Vagina (tissue), 2 donors: ENCODE results near the gene RC3H2.

Source experiments
- CTCF ChIP-seq, 3 experiments: fragments of 450-650 bp in 2 of 3; fragments of 200-600 bp in 1 of 3; sonication (generic) in 1 of 3; IDR thresholded peaks; one replicate each; pipeline ENCODE4 v1.5.1; 2017 to 2019; ENCODE audit warnings: antibody characterized with exemption in 3 of 3, mild to moderate bottlenecking in 2 of 3, moderate library complexity in 2 of 3
- POLR2A ChIP-seq, 2 donors: fragments of 450-650 bp; IDR thresholded peaks; one replicate each; pipeline ENCODE4 v1.6.1; 2017; ENCODE audit warnings: antibody characterized with exemption in 2 of 2, mild to moderate bottlenecking in 2 of 2, moderate library complexity in 2 of 2

DNA sequence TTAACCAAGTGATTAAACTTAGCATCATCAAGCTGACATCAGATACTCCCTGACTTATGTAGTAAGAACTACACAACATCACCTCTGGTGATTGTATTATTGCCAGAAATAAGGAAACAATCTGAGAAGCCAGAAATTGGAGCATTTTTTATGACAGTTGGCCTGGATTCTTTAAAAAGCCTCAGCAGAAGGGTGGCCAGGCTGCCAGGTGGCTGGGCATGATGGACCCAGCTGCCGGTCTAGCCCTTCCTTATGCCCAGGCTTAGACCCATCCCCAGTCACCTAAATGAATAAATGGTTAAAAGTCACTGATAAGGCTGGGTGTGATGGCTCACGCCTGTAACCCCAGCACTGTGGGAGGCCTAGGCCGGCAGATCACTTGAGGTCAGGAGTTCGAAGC is 92.4 kb downstream of the RC3H2 start:
- TF ChIP-seq CTCF (IDR thresholded peaks at IDR 0.05) = no peak
- no peak for TF ChIP-seq POLR2A (IDR thresholded peaks at IDR 0.05)
